GM03348 (cell line): ENCODE measurements around the gene ERC2.
"Not testable (repeated sequence)": the region's sequence is repeated elsewhere in the genome, so short reads cannot be mapped to it uniquely, and the experiment has no call there.

Source experiments
- DNase-seq: peaks from one replicate; pipeline ENCODE4 v3.0.0; 2012; ENCODE audit warnings: low spot score

Gene ERC2

GRCh38 chr3:56309465-56309864 lies 158.8 kb downstream of the ERC2 start:
- no peak for DNase-seq

DNA sequence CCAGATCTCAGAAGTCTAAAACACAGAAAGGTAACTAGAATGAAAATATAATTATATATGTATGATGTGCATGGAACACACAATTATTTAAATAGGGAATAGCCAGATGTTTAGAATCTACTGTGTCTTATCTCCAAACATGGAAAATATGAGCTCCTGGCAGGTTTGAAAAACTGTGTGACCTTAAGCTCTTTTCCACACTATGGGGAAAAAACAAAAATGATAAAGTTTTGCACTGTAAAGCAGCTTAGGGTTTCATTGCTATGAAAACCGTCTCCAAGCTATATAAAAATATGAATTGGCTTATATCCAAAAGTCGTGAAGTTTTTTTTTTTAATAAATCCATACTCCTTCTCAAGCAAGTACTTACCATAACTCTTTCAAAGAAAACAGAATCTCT lies 159.8 kb downstream of the ERC2 start:
- no peak for DNase-seq

- no peak for DNase-seq
These were observed 164.2 kb downstream of the ERC2 start for GRCh38 chr3:56304069-56304468.

GRCh38 chr3:56303487-56303886 lies 164.8 kb downstream of the ERC2 start:
- peak; percentile 26 for DNase-seq

GRCh38 chr3:56302417-56302816 lies 165.8 kb downstream of the ERC2 start:
- no peak for DNase-seq

GRCh38 chr3:56297281-56297840 lies 170.9 kb downstream of the ERC2 start:
- no peak for DNase-seq

DNA sequence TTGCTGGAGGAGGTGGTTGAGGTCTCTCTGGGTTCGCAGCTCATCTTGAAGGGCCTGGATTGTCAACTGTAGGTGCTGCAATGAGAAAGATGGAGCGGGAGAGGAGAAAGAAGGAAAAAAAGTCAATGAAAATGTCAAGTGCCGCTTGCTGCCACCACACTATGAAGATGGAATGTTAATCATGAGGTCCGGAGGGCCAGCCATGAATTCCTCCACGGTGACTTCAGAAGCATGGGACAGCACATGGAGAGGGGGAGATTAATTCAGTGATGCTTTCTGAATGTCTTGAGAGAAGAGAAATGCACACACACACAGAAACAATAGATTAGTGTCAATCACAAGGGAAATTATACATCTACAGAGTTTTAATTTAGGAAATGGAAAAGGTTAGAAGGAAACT lies 171.9 kb downstream of the ERC2 start:
- DNase-seq: no peak

DNA sequence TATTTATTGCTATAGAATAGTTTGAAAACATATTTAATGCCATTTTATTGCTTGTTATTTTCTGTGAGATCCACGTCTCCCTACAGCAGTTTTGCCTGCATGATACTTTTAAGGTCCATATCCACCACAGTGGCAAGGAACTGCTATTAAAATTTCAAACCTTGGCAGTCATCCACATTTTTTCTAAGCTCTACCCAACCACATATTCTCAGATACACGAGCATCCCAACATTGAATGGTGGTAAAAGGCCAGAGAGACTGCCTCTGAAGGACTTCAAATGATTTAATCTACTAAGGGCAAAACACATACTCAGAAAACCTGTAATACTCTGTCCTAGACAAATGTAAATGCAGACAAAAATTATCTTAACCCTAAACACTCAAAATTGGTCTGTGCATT lies 173.1 kb downstream of the ERC2 start:
- DNase-seq: no peak

DNA sequence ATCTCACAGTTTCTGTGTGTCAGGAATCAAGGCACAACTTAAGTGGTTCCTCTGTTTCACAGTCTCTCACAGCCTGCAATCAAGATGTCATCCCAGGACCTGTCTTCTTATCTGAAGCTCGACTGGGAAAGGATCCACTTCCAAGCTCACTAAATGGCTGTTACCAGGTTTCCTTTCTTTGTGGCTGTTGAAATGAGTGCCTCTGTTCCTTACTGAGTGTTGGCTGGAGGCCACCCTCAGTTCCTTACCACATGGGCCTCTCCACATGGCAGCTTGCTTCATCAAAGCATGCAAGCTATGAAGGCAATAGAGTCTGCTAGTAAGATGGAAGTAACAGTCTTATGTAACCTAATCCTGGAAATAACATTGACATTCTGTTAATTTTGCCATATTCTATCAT lies 174.0 kb downstream of the ERC2 start:
- no peak for DNase-seq

GRCh38 chr3:56291953-56292352 lies 176.3 kb downstream of the ERC2 start:
- DNase-seq: no peak

DNA sequence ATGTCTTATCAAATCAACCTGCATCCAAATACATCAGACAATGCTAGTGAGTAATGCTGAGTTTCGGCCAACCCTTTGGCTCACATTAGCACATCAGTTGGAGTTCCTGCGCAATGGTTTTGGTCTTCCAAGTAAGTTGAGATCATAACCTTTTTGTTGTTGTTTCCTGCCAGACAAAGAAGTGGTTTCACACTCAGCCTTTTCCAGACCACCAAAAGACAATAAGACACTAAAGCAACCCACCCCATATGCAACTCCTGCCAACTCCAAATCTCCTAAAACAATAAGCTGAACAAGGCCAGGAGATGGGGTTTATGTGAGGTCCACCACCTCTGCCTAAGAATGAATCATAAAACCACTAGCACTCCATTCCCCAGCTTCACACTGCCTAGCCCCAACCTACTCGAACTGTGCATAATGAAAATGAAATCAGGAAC lies 177.0 kb downstream of the ERC2 start:
- DNase-seq: no peak

DNA sequence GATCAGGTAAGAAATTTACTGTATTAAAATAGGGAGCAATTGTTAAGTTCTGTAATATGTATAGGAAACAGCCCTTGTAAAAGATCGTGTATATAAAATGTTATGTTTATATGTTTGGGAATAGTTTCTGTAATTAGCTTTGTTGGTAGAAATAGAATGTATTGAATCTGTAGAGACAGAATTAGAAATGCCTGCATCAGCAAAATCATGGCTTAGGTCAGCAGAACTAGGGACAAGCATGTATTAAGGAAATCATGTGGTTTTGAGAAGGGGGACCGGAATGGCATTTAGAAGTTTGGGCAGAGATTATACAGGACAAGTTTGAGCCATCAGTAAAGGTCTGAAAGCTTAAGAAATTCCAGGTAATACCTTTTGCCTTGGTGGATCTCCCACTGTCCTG lies 177.9 kb downstream of the ERC2 start:
- no peak for DNase-seq

DNA sequence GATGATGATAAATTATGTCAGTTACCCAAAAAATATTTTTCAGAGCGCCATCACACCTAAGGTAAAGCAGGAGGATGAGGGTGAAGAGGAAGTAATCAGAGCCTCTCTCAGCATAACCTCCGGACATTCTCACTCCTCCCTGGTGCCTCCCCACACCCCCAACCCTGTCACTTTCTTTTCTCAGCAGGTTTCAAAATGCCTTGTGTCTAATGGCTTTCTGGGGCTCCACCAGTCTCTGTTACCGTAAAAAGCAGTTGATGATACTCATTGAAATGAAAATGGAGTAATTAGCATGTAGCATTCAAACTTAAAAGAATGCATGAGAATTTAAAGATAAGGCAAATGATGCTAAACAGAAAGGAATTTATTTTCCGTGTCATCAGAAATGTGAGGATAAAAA lies 180.0 kb downstream of the ERC2 start:
- DNase-seq: no peak

DNA sequence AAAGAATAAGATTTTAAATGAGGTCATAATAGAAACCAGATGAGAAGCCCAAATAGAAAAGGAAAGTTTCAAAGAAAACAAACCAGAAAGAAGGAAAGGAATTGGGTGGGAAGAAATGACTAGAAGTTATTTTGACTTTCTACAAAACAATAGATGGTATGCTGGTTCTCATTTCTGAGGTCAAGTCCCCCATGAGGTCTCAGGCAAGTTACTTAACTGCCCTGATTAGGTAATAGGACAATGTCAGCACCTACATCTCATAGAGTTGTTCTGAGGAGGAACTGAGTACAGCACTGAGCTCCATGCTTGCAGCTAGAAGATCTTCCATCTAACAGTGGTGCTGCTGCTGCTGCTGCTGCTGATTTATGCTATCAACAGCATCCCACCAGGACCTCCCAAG lies 185.9 kb downstream of the ERC2 start:
- DNase-seq: no peak

DNA sequence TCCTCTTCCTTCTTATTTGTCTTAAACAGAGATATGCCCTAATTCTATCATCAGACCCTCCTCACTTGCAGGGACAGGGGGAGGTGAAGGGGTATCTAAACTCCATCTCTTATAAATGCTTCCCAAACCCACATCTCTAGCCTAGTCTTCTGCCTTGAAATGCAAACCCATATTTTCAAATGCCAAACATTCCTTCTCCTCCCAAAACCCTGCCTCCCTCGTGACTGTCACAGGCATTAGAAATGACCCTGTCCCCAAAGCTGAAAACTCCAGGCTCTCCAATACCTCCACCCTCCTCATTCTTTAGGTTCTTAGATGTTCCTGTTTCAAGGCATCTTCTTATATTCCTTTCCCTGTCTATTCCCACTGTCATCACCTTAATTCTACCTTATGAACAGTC lies 191.0 kb downstream of the ERC2 start:
- DNase-seq: no peak

DNA sequence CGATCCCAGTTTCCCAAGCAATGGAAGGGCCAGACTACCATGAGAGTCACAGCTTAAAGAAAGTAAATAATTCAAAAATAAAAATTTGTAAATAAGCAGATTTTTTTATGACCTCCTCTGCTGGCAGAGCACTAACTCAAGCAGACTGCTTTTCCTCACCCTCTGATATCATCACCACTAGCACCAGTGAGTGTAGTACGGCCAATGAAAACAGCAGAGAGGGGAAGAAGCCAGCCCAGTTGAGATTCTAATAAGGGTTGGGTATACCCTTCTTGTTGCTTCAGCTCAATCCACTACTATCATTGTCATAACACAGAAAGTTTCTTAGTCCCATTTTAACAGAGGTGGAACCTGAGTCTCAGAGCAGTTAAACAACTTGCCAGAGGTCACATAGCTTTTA lies 193.1 kb downstream of the ERC2 start:
- no peak for DNase-seq

GRCh38 chr3:56269755-56270535 lies 198.3 kb downstream of the ERC2 start:
- DNase-seq: peak; percentile 10

- DNase-seq: no peak
These were observed 199.5 kb downstream of the ERC2 start for GRCh38 chr3:56268616-56269383.

- DNase-seq: not testable (repeated sequence)
These were observed 206.4 kb downstream of the ERC2 start for GRCh38 chr3:56261852-56262251.

DNA sequence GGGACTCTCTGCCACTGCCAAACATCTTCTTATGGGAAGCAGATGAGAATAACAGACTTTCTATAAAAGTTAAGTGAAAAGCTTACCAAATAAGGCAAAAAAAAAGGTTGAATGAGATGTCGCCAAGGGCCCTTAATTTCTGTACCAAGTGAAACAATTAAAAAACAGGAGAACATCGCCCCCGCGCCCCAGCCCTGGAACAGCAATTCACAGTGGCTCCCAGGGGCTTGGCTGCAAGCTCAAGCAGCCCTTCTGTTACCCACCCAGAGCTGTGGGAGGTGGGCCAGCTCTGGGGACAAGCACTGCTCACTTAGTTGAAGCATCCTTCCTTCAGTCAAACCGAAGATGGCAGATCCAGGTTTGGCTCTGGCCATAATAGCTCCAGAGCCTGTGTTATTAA lies 208.0 kb downstream of the ERC2 start:
- DNase-seq: no peak

- DNase-seq: no peak
These were observed 210.4 kb downstream of the ERC2 start for GRCh38 chr3:56257826-56258225.

DNA sequence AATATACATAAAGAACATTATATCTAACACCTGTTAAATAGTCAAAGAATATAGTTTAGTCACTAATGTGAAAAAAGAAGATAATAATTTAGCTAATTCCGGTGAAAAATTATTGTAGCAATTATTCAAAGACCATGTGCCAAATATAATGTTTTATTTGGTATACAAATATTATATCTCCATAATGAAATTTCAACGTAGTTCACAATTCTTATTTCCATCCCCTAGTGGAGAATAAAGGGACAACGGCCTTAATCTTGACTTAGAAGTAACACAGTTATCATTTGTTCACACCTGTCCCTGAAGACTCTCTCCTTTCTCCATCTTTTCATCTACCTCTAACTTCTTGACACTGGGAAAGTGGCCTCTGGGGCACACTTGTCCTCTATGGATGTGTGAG lies 213.4 kb downstream of the ERC2 start:
- DNase-seq: peak; percentile 15

GRCh38 chr3:56253941-56254665 lies 214.2 kb downstream of the ERC2 start:
- DNase-seq: no peak
